HG02678 (cell line): ENCODE measurements around the gene MTRF1.

Experiments
- ATAC-seq: cut with Tn5 transposase; IDR thresholded peaks from one replicate; pipeline ENCODE4 v1.9.1; 2021; ENCODE audit warnings: mild to moderate bottlenecking, moderate library complexity; ENCODE audit not compliant: unreplicated experiment

Gene MTRF1

DNA sequence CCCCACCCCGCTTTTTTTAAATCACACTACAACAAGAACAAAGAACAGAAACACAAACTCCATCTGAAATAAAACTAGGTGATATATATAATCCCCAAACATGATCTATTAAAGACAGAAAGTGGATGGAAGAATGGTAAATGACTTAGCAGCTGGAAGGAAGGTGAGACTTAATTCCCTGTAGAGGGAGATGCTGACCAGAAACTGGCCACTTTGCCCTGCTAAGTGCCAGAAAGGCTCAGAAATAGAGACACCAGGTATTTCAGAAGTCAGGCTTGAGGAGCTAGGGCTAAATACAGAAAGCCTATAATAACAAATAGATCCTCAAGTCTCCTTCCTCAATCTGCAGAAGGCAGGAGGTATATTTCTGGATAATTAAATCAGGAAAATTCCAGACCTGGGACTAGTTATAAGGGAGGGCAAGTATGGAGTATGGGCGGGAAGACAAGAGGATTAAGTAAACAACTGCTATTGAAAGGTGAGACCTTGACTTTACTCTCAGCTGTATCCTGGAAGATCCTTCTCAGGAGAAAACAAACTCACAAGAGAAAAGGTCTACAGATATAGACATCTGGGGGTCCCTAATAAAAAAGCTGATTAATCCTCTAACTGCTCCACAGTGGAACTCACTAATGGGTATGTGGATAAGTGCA lies 32.2 kb downstream of the MTRF1 start:
- no peak for ATAC-seq

DNA sequence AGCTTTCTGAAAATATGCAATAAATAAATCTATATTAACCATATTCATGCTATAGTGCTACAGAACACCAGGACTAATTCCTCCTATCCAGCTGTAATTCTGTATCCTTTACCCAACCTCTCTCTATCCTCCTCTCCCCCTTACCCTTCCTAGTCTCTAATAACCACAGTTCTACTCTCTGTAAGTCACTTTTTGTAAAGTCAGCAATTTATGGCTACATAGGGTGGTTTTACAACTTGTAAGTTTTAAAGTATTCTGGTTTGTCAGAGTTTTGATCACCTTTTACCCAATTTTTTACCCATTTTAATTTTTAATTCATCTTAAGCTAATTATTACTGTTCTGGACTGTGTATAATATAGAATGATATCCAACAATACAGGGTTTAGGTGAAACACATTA lies 34.0 kb downstream of the MTRF1 start:
- ATAC-seq, result no peak

DNA sequence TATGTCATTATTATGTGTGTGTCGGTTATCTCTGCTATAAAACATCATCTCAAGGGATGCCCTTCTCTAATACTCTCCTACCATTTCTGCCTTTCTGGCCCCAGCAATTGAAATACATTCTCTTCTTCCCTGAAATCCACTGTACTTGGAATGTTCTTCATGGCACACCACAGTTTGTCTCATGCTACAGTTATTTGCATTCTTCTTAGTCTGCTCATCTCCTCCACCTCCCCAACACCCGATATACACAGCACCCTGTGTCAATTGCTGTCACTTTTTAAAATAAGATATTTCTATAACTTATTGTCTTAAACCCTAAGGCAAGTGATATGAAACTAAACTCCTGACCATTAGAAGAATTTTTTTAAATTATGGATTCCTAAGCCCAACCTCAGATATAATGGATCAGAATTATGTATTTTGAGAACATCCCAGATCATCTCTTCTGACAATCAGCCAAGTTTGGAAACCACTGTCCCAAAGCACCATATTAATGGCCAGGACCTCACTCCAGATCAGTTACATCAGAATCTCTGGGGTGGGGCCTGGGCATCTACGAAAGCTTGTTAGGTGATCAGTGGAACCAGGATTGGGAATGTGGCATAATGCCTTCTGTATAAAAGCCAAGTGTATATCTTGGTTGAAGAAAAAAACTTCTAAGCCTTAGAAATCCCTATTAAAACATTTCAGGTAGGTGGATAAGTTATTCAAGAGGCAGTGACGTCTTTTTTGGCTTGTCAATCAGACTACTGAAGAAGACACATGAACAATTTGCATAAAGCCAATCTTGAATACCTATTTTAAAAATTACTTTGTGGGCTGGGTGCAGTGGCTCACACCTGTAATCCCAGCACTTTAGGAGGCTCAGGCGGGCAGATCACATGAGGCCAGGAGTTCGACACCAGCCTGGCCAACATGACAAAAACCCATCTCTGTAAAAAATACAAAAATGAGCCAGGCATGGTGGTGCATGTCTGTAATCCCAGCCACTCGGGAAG lies 39.0 kb downstream of the MTRF1 start:
- no peak for ATAC-seq

DNA sequence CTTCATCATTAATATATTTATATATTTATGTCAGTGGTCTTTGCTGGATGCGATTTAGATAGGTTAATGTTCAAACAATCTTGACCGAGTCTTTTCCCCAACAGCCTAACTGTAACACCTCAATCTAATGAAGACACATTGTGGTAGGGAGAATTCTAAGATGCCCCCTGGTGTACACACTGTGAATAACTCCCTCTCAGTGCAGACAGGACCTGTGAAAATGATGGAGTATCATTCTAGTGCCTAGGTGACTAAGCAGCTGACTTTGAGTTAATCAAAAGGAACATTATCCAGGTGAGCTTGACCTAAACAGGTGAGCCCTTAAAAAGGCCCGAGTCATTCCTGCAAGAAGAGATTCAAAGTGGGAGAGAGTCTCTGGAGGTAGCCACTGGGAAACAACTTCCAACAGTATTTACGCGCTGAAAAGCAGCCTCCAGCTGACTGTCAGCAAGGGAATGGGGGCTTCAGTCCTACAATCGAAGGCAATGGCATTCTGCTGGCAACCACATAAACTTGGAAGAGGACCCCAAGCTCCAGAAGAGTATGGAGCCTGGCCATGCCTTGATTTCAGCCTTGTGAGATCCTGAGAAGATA lies 41.0 kb downstream of the MTRF1 start:
- ATAC-seq, result peak; percentile 84

DNA sequence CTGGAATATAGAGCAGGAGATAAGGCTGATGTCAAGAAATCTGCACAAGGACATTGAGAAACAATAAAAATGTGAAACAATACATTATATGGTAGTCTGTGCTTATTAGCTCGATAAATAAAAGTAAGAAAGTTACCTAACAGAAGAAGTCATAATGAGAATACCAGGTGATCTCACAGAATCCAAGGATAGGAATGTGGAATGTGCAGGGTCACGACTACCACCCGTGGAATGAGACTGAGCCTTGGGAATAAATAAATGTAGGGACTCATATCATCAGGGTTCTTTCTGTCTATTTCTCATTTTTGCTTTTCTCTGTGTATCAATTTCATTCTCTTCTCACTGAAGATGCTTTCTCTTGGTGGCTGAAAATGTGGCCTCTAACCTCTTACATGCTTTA lies 43.0 kb downstream of the MTRF1 start:
- no peak for ATAC-seq

DNA sequence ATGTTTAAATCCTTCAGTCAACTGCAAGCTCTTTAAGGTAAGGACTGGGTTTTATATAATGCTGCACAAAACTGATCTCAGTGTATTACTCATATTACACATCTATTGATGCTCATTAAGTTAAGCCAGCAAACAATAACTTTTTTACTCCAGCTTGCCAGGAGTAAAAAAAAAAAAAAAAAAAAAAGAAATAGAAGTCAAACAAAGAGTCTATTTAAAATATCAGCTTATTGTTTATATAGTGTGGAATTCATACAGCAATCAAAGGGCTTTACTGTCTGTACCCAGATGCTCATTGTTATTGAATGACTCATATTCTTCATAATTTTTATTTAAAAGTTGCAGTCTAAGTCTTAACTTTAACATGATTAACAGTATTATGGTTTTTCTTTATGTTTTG lies 47.2 kb downstream of the MTRF1 start:
- ATAC-seq, result no peak

DNA sequence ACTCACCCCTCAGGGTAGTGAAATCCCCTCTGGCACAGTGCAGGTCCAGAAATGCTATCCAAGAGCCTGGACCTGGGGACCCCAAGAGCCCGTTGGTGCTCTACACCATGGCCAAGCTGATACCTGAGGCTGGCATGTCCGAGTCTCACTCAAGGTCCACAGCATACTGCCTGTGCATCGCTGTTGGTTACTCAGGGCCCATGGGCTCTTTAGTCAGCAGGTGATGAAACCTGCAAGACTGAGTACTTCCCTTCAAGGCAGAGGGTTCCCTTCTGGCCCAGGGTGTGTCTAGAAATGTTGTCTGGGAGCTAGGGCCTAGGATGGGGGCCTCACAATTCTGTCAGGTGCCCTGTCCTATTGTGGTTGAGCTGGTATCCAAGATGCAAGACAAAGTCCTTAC lies 49.5 kb downstream of the MTRF1 start:
- ATAC-seq, result no peak

DNA sequence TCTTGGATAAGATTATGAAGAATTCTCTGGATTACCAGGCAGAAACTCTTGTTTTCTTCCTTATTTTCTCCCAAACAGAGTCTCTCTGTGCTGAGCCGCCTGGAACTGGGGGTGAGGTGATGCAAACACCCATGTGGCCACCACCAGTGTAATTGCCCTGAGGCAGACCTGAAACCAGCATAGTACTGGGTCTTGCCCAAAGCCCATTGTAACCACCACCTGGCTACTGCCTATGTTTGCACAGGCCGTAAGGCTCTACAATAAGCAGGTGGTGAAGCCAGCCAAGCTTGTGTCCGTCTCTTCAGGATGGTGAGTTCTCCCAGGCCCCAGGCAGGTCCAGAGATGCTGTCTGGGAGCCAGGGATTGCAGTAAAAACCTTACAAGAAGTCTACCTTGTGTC lies 50.1 kb downstream of the MTRF1 start:
- no peak for ATAC-seq

DNA sequence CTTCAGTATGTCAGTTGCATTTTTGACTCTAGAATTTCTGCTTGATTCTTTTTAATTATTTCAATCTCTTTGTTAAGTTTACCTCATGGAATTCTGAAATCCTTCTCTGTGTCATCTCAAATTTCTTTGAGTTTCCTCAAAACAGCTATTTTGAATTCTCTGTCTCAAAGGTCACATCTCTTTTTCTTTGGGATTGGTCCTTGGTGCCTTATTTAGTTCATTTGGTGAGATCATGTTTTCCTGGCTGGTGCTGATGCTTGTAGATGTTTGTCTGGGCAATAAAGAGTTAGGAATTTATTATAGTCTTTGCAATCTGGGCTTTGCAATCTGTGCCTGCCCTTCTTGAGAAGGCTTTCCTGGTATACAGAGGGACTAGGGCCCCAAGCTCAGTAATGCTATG lies 50.5 kb downstream of the MTRF1 start:
- no peak for ATAC-seq

DNA sequence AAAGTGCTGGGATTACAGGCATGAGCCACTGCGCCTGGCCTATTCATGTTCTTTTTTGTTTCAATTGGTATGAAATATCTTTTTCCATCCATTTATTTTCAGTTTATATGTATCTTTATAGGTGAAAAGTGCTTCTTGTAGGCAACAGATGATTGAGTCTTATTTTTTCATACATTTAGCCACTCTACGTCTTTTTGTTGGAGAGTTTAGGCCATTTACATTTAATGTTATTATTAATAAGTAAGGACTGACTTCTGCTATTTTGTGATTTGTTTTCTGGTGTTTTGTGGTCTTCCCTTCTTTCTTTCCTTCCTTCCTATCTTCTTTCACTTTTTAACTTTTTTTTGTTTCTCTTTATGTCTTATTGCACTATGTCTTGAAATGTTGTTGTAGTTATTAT lies 52.3 kb downstream of the MTRF1 start:
- no peak for ATAC-seq

DNA sequence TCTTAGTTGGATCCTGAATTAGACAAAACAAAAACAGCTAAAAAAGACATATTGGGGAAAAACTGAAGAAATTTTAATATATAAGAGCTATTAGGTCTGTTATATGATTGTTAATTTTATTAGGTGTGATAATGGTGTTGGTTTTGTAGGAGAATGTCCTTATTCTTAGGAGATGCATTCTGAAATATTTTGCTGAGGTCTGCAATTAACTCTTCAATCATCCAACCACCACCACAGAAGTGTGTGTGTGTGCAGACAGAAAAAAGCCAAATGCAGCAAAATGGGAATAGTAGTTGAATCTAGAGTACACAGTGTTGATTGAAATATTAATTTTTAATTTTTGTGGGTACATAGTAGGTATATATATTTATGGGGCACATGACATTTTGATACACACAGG lies 56.9 kb downstream of the MTRF1 start:
- ATAC-seq, result no peak

DNA sequence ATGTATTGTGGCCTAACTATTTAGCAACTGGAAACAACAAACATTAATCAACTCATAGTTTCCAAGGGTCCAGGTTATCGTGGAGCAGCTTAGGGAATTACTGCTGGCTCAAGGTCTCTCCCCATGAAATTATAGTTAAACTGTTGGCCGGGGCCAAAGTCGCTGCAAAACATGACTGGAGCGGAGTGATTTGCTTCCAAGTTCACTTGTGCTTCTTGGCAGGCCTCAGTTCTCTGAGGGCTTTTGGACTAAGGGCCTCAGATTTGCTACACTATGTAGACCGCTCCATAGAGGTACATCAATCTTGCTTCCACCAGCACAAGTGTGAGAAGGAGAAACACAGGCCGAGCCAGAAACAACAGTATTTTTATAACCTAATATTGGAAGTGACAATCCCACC lies 59.6 kb downstream of the MTRF1 start:
- no peak for ATAC-seq

DNA sequence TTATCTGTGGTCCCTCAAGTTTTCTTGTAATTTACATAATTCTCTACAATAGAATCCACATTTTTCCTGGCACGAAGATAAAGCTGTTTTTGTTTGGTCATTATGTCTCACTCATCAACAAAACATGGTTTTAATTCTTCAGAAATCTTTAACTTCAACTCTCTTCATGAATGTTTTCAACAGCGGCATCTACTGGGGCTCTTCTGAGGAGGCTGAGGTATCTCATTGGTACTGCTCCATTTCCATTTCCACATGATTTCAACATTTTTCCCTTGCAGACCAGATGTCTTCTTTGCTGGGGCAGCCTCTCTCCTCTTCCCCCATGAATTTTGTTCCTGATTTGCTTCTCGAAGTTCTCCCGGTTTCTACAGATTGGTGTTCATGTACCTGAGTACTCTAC lies 63.2 kb downstream of the MTRF1 start:
- no peak for ATAC-seq

DNA sequence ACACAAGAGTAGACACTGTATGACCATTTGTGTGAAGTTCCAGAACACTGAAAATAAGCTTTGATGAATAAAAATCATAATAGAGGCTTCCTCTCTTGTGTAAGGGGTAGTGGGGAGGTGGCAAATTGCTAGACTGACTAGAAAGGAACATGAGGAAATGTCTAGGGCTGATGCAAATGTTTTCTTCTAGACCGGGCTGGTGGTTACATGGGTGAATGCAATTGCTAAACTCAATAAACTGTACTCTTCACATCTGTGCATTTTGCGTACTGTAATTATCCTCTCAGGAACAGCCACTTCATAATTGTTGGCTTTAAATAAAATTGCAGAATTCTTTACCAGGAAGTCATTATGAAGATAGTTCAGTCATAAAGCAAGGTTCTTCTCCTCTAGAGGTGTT lies 63.9 kb downstream of the MTRF1 start:
- peak; percentile 85 for ATAC-seq

DNA sequence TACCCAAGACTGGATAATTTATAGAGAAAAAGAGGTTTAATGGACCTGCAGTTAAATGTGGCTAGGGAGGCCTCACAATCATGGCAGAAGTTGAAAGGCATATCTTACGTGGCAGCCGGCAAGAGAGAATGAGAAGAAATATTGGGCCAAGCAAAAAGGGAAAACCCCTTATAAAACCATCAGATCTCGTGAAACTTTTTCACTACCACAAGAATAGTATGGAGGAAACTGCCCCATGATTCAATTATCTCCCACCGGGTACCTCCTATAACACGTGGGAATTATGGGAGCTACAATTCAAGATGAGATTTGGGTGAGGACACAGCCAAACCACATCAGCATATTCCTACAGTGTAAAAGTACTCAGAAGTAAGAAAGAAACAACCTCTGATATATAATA lies 64.3 kb downstream of the MTRF1 start:
- ATAC-seq, result peak; percentile 9

DNA sequence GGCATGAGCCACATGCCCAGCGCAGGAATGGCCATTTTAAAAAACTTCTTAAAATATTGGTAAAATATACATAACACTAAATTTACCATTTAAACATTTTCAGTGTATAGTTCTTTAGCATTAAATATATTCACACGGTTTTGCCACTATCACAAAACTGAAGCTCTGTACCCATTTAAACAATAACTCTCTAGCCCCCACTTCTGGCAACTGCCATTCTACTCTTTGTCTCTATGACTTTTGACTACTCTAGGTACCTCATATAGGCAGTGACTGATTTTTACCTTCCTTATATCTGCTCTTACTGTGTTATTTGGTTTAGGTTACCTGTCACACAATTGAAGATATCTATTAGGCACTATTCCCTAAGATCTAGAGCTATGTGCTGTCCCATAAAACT lies 66.8 kb downstream of the MTRF1 start:
- no peak for ATAC-seq

DNA sequence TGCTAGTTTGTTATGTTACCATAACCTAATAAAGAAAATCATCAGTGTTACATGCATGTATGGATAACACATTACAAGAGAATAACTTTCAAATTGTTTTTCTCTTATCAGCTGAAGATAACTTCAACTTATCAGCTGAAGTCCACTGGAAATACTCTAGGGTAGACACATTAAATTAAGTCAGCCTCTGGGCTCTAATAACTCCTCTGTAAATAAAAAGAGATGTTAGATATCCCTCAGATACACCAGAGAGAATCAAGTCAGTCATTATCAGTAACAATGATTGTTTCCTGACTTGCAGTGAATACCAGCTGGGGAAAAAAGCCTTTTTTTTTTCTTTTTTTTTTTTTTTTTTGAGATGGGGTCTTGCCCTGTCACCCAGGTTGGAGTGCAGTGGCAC lies 67.4 kb downstream of the MTRF1 start:
- no peak for ATAC-seq

DNA sequence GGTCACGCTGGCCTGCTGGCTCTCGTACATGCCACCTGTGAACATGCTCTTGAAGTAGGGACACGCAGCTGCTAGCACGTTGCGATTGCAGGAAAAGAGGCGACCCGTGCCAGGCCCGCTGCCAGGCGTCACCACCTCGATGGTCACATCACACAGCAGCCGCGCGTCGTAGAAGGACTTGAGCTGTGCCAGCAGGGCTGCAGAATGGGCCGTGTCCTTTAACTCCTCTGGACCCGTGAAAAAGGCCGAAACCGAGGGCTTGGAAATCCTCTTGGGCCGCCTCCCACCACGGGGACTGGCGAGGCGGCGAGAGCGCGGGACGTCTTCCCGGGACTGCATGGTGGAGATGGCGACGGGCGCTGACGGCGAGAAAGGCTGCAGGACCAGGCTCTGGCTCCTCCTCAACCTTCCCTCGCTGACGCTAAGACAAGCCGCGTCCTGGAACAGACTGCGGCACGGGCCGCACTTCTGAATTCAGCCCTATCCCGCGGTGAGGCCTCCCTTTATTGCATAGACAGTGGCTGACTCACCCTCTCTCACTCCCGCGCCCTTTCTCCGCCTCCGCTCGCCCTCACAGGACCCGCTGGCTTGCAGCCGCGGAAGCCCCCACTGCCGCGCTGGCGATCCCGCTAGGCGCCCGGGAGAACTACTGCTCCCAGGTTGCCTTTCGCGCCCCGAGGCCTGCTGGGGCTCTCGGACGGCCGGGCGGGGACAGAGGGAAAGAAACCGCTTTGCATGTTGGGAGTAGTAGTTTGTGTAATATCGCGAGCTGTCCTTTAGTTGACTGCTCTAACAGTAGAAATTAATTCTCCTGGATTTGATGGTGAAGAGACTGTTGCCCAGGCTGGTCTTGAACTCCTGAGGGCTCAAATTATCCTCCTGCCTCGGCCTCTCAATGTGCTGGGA lies 69.2 kb downstream of the MTRF1 start, which contains the start of gene KBTBD7:
KBTBD7 (minus strand) TSS at position 651 of the 906 bp plus-strand sequence; CDS start at position 339, 312 bp downstream.
- peak; percentile 97 for ATAC-seq

DNA sequence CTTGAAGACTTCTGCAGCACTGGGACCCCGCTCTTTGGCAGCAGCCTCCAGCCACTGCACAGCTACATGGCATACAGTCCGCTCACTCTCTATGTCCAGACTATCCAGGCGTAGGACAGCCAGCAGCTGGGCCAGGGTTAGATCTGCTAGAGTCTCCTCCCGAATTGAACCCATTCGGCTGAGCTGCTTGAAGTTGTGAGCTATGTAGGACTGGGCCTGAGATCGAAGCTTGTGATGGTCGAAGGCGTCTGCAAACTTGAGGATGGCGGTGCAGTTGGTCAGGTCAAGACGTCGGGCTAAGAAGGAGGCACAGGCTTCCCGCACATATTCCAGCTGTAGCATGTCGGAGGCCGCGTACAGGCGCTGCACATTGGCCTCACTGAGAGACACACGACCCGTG lies 69.9 kb downstream of the MTRF1 start:
- ATAC-seq, result no peak

DNA sequence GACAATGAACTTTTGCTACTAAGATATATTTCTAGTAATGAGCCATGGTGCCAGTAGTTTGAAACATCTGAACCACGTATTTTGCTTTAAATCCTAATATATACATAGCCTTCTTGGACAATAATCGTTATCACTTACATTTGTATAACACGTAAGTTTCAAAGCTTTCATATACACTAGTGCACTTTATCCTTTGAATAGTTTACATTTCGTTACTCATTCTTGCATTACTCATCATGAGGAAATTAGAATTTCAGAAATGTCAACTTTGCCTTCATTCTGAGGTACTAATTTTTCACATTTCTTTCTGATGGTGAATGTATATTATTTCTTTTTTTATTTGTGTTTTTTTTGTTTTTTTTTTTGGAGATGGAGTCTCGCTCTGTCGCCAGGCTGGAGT lies 74.8 kb downstream of the MTRF1 start:
- no peak for ATAC-seq

DNA sequence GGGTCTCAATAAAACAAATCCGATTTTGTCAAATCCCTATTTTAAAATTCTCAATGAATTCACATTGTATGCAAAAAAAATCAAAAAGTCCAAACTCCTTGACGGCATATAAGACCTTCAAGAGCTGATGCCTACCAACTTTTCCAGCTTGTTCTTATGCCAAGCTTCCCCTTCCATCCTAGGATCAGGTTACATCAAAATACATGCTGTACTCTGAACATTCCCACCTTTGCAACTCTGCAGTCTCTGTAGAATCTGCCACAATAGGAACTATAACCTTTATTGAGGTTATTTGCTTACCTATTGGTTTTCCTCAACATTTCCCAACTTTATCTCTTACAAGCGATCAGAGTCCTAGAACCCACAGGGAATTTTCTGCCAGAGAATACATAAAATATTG lies 76.9 kb downstream of the MTRF1 start:
- ATAC-seq, result no peak
